Dermis blood vessel endothelial cell (primary cell): Measurements from ENCODE around the gene PRRC2B. TPM values are rescaled to one million over a fixed set of nuclear protein-coding genes. Genes with fewer than 3 reads are reported as not detected.
"Not testable (repeated sequence)": the region's sequence is repeated elsewhere in the genome, so short reads cannot be mapped to it uniquely, and the experiment has no call there.

ENCODE experiments used
- DNase-seq: peaks from one replicate; pipeline ENCODE4 v3.0.0; 2010
- total RNA-seq: library from RNA; depleted of rRNA; stranded (reverse); fragments of >200 nt; gene quantifications from 2 replicates; pipeline ENCODE4 v1.2.3, GENCODE V29; 2014

PRRC2B gene
- total RNA-seq, 1 donor from 2014 or later = 63.8 TPM

GRCh38 chr9:131545786-131546335 is 152.0 kb downstream of the PRRC2B start:
- no peak for DNase-seq

GRCh38 chr9:131546336-131547084 is 152.6 kb downstream of the PRRC2B start:
- peak; percentile 22 for DNase-seq

GRCh38 chr9:131549186-131549585 is 155.3 kb downstream of the PRRC2B start:
- DNase-seq = not testable (repeated sequence)

Other genes with a start within 250 kb of the PRRC2B start
- gene FAM78A, start 117.6 kb upstream of the PRRC2B start, total RNA-seq = 9.9 and 12.4 TPM in 2 replicates
- 4.7 and 6.0 TPM in 2 replicates for gene PLPP7, start 104.4 kb upstream of the PRRC2B start, total RNA-seq
- 26.2 and 34.8 TPM in 2 replicates for gene POMT1, start 108.8 kb downstream of the PRRC2B start, total RNA-seq
- gene UCK1, start 137.2 kb downstream of the PRRC2B start, total RNA-seq = 16.0 and 20.5 TPM in 2 replicates
- gene PRRT1B, start 151.4 kb downstream of the PRRC2B start, total RNA-seq = not detected in 2 replicates